K562 (cell line): ENCODE data around the gene VPS13D. TPM values are rescaled to one million over a fixed set of nuclear protein-coding genes. Genes with fewer than 3 reads are reported as not detected.

ENCODE experiments used
- ATAC-seq: fragments of 200-7000 bp; cut with Tn5 transposase; 3 replicates; pipeline ENCODE4 v1.9.1; 2020; ENCODE audit warnings: moderate library complexity
- BruUV-seq: library from RNA; stranded (reverse); fragments of 400-500 nt; replicated peaks from 2 replicates; lab custom pipeline; 2021; lab: Mats Ljungman, UMichigan
- CTCF ChIA-PET: fragments of 300-600 bp; formaldehyde crosslinking; extraction: SDS; loops from one replicate; lab custom pipeline; 2021; ENCODE audit warnings: low intra/inter-chr PET ratio; lab: Yijun Ruan, JAX
- POLR2A ChIA-PET: fragments of 300-600, 350-650 bp; sonication (Branson Sonifier 250); formaldehyde crosslinking; extraction: SDS; loops from one replicate; lab custom pipeline; 2021; ENCODE audit warnings: antibody characterized with exemption, inconsistent platforms; lab: Yijun Ruan, JAX
- DNase-seq, 4 experiments: peaks; one replicate each; pipeline versions ENCODE4 v3.0.0 to v3.0.0-alpha.2; 2011 to 2018; ENCODE audit warnings: low spot score in 3 of 4, mixed read lengths in 3 of 4; ENCODE audit errors: extremely low read depth in 1 of 4
- FAIRE-seq: peaks from 2 replicates; lab custom pipeline; 2011; peaks lifted over from hg19 to GRCh38; lab: Jason Lieb, UNC
- H2AFZ ChIP-seq: 2 replicates; pipeline ENCODE4 v1.6.0; 2011; ENCODE audit warnings: low read depth, low read length, control low read depth, inconsistent platforms
- H3K27ac ChIP-seq: fragments of 200-600 bp; 3 replicates; pipeline ENCODE4 v1.8.0; 2011; ENCODE audit warnings: low read depth, mild to moderate bottlenecking, control low read depth, inconsistent platforms, low read length, moderate library complexity, mixed read lengths; ENCODE audit errors: extremely low read depth
- H3K27me3 ChIP-seq, 2 experiments: fragments of 300-600 bp in 1 of 2; 2 replicates in 1 of 2; 3 replicates in 1 of 2; pipeline versions ENCODE4 v1.6.0 to v1.8.0; 2011; ENCODE audit warnings: inconsistent platforms in 2 of 2, low read length in 2 of 2, mild to moderate bottlenecking in 1 of 2, mixed read lengths in 1 of 2, moderate library complexity in 1 of 2; ENCODE audit not compliant: control insufficient read depth in 2 of 2, insufficient read depth in 2 of 2
- H3K36me3 ChIP-seq: fragments of 300-600 bp; 3 replicates; pipeline ENCODE4 v1.8.0; 2011; ENCODE audit warnings: mild to moderate bottlenecking, low read length, inconsistent platforms; ENCODE audit not compliant: control insufficient read depth, insufficient read depth
- H3K4me1 ChIP-seq, 2 experiments: fragments of 200-600 bp in 1 of 2; replicated peaks in 1 of 2; 2 replicates in 1 of 2; 3 replicates in 1 of 2; pipeline versions ENCODE4 v1.5.1 to v1.8.0; 2011; ENCODE audit warnings: inconsistent platforms in 2 of 2, low read length in 2 of 2, mild to moderate bottlenecking in 1 of 2, mixed read lengths in 1 of 2, moderate library complexity in 1 of 2; ENCODE audit not compliant: control insufficient read depth in 2 of 2, insufficient read depth in 2 of 2
- H3K4me2 ChIP-seq: 2 replicates; pipeline ENCODE4 v1.6.1; 2011; ENCODE audit warnings: low read length, control low read depth, inconsistent platforms, mixed read lengths; ENCODE audit not compliant: insufficient read depth
- H3K4me3 ChIP-seq: fragments of 200-600 bp; sonication (generic), shearing (Covaris generic); 2 replicates; pipeline ENCODE4 v1.5.1; 2016; ENCODE audit warnings: control low read depth, inconsistent platforms
- H3K79me2 ChIP-seq: fragments of 200-600 bp; 3 replicates; pipeline ENCODE4 v1.8.0; 2011; ENCODE audit warnings: low read length, inconsistent platforms; ENCODE audit not compliant: control insufficient read depth, insufficient read depth
- H3K9ac ChIP-seq, 2 experiments: 2 replicates each; pipeline versions ENCODE4 v1.6.0 to v1.6.1; 2011; ENCODE audit warnings: low read depth in 2 of 2, low read length in 2 of 2, control low read depth in 1 of 2, inconsistent platforms in 1 of 2, mild to moderate bottlenecking in 1 of 2, mixed read lengths in 1 of 2; ENCODE audit not compliant: insufficient read depth in 1 of 2
- H3K9me1 ChIP-seq: one replicate; pipeline ENCODE4 v1.6.0; 2011; ENCODE audit warnings: inconsistent platforms, mild to moderate bottlenecking, low read length, moderate library complexity; ENCODE audit not compliant: control insufficient read depth, insufficient read depth
- H3K9me3 ChIP-seq: replicated peaks from 2 replicates; pipeline ENCODE4 v1.5.1; 2011; ENCODE audit warnings: low read depth, low read length, inconsistent platforms; ENCODE audit not compliant: control insufficient read depth, insufficient read depth
- H4K20me1 ChIP-seq: replicated peaks from 2 replicates; pipeline ENCODE4 v1.6.1; 2011; ENCODE audit warnings: low read length, inconsistent platforms, mixed read lengths; ENCODE audit not compliant: control insufficient read depth, insufficient read depth
- GTF2E2 ChIP-seq: fragments of 200-800 bp; sonication (Bioruptor generic); IDR thresholded peaks from 2 replicates; pipeline ENCODE4 v1.6.1; 2016; ENCODE audit warnings: missing genetic modification characterization, missing compliant biosample characterization
- HEY1 ChIP-seq: fragments of 250-450 bp; sonication (Bioruptor Pico); IDR thresholded peaks from 2 replicates; pipeline ENCODE4 v1.5.0; 2020; ENCODE audit warnings: mild to moderate bottlenecking, moderate library complexity, borderline replicate concordance
- HOXB6 ChIP-seq: fragments of 250-450 bp; sonication (Bioruptor Pico); IDR thresholded peaks from 2 replicates; pipeline ENCODE4 v1.5.1; 2022; ENCODE audit warnings: mild to moderate bottlenecking, borderline replicate concordance
- WGBS: fragments of 100-300 bp; shearing (Covaris generic); methylation state at CpG from one replicate; pipeline ENCODE4 v1.1.6; 2016; ENCODE audit warnings: low coverage, mixed read lengths; ENCODE audit not compliant: insufficient coverage; ENCODE audit errors: missing lambda C conversion rate; 5-methylcytosine and 5-hydroxymethylcytosine counted together
- in situ Hi-C: fragments of 300-500 bp; cut with MboI; formaldehyde crosslinking; loops from 4 replicates; pipeline ENCODE4 v1.15.0; 2018; ENCODE audit warnings: inconsistent platforms, mixed read lengths
- intact Hi-C: fragments of 100-400 bp; cut with micrococcal nuclease; formaldehyde crosslinking; loops from 2 replicates; pipeline ENCODE4 v1.14.2; 2022
- polyA plus RNA-seq, 8 experiments: library from polyadenylated mRNA; depleted of rRNA in 4 of 8; stranded (reverse) in 5 of 8; unstranded in 3 of 8; fragments of >200 nt; fragmentation: Nextera tagmentation in 2 of 8; fragmentation: Illumina TruSeq in 1 of 8; extraction: Ambion mirVana in 2 of 8; extraction: Trizol in 1 of 8; gene quantifications; 2 replicates each; pipeline versions ENCODE4 v1.2.1 to v1.2.3, GENCODE V29; 2011 to 2014; ENCODE audit warnings: inconsistent platforms in 1 of 8, missing spikeins in 1 of 8
- total RNA-seq, 7 experiments: library from RNA; depleted of rRNA in 6 of 7; stranded (reverse); fragments of >200 nt in 6 of 7; fragmentation: Illumina TruSeq in 2 of 7; extraction: Trizol in 2 of 7; gene quantifications; 2 replicates each; pipeline versions ENCODE4 v1.2.1 to v1.2.3, GENCODE V29; 2011 to 2021; ENCODE audit warnings: low replicate concordance in 1 of 7
- TF ChIP-seq, protein P1 (sequence below): fragments of 450-650 bp; formaldehyde crosslinking; IDR thresholded peaks from 2 replicates; pipeline ENCODE4 v1.4.0; 2022; ENCODE audit warnings: missing genetic modification characterization
- TF ChIP-seq, protein P2 (sequence below): fragments of 450-650 bp; formaldehyde crosslinking; conservative IDR thresholded peaks from 2 replicates; pipeline ENCODE4 v1.4.0; 2022; ENCODE audit warnings: mild to moderate bottlenecking, missing genetic modification characterization
- TF ChIP-seq, protein P3 (sequence below): IDR thresholded peaks from 2 replicates; pipeline ENCODE4 v1.6.1; 2016; ENCODE audit warnings: missing genetic modification characterization, missing compliant biosample characterization
- TF ChIP-seq, protein P4 (sequence below): fragments of 250-450 bp; sonication (Bioruptor Pico); IDR thresholded peaks from 2 replicates; pipeline ENCODE4 v1.4.0; 2020; ENCODE audit warnings: mild to moderate bottlenecking

VPS13D gene
- total and polyA plus RNA-seq, 9 of the 15 experiments (the other 6 are each of a cell fraction or from before 2014, with no cell fraction given) = 6.1 to 51.5 (median 38.5) TPM

DNA sequence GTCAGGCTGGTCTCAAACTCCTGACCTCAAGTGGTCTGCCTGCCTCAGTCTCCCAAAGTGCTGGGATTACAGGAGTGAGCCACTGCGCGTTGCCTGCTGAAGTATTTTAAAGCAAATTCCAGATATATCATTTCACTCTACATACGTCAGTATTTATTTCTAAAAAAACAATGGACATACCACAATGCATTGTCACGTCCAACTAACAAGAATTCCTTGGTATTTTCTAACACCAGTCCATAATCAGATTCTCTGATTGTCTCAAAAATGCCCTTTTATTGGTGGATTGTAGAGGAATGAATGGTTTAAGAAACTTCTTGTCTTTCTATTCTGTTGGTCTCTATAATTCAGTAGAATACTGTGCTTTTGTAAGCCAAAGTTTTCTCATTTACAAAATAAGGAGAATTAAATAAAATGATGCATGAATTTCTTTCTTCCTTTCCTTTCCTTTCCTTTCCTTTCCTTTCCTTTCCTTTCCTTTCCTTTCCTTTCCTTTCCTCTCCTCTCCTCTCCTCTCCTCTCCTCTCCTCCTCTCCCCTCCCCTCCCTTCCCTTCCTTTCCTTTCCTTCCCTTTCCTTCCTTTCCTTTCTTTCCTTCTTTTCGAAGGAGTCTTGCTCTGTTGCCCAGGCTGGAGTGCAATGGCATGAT is 55.8 kb downstream of the VPS13D start:
- Histone ChIP-seq H3K79me2 (peaks cover 24% of the 10 kb centered on the region; the same call in 2 of the 3 replicates), H3K9ac (no peak overlapping the region), H4K20me1 (peaks cover 6% of the 10 kb centered on the region), H3K4me2 (no peak overlapping the region), H3K4me1 (no peaks in the 10 kb centered on the region), H3K27ac (no peak overlapping the region), H3K4me3 (no peak overlapping the region), H3K27me3 (no peaks in the 10 kb centered on the region), H3K36me3 (peaks cover 74% of the 10 kb centered on the region), H3K9me3 (no peaks in the 10 kb centered on the region), H3K9me1 (no peaks in the 10 kb centered on the region), H2AFZ (no peak overlapping the region)
- POLR2A ChIA-PET = interaction anchor here (2.1 kb wide), 1 partner anchor 10 kb away, joined by 6 read pairs; no protein-coding TSS in a partner anchor
- WGBS = 90% methylated on average over 5 of the region's 5 CpGs
- FAIRE-seq (no peak), ATAC-seq (no peak), DNase-seq (no peak)
- BruUV-seq = no TSS peak
- in situ Hi-C loops (no loop called here), intact Hi-C loops (no loop called here)
- CTCF ChIA-PET = interaction anchor here (0.5 kb wide), 1 partner anchor 325 kb away, joined by 3 read pairs; no protein-coding TSS in a partner anchor
- TF ChIP-seq, protein P1, sequence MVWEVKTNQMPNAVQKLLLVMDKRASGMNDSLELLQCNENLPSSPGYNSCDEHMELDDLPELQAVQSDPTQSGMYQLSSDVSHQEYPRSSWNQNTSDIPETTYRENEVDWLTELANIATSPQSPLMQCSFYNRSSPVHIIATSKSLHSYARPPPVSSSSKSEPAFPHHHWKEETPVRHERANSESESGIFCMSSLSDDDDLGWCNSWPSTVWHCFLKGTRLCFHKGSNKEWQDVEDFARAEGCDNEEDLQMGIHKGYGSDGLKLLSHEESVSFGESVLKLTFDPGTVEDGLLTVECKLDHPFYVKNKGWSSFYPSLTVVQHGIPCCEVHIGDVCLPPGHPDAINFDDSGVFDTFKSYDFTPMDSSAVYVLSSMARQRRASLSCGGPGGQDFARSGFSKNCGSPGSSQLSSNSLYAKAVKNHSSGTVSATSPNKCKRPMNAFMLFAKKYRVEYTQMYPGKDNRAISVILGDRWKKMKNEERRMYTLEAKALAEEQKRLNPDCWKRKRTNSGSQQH (CRISPR knock-in tag) = 0 out of 2 replicates have a peak, but pooled peaks have one; percentile 44
- TF ChIP-seq, protein P2, sequence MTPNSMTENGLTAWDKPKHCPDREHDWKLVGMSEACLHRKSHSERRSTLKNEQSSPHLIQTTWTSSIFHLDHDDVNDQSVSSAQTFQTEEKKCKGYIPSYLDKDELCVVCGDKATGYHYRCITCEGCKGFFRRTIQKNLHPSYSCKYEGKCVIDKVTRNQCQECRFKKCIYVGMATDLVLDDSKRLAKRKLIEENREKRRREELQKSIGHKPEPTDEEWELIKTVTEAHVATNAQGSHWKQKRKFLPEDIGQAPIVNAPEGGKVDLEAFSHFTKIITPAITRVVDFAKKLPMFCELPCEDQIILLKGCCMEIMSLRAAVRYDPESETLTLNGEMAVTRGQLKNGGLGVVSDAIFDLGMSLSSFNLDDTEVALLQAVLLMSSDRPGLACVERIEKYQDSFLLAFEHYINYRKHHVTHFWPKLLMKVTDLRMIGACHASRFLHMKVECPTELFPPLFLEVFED (CRISPR knock-in tag) = 0 out of 2 replicates have a peak, but pooled peaks have one; percentile 52
- TF ChIP-seq HOXB6 (no peak), HEY1 (CRISPR knock-in tag) (no peak), GTF2E2 (tag) (no peak)
- TF ChIP-seq, protein P3, sequence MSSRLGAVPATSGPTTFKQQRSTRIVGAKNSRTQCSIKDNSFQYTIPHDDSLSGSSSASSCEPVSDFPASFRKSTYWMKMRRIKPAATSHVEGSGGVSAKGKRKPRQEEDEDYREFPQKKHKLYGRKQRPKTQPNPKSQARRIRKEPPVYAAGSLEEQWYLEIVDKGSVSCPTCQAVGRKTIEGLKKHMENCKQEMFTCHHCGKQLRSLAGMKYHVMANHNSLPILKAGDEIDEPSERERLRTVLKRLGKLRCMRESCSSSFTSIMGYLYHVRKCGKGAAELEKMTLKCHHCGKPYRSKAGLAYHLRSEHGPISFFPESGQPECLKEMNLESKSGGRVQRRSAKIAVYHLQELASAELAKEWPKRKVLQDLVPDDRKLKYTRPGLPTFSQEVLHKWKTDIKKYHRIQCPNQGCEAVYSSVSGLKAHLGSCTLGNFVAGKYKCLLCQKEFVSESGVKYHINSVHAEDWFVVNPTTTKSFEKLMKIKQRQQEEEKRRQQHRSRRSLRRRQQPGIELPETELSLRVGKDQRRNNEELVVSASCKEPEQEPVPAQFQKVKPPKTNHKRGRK (tag) = peak; percentile 45; the same call in 1 of the 2 replicates
- TF ChIP-seq, protein P4, sequence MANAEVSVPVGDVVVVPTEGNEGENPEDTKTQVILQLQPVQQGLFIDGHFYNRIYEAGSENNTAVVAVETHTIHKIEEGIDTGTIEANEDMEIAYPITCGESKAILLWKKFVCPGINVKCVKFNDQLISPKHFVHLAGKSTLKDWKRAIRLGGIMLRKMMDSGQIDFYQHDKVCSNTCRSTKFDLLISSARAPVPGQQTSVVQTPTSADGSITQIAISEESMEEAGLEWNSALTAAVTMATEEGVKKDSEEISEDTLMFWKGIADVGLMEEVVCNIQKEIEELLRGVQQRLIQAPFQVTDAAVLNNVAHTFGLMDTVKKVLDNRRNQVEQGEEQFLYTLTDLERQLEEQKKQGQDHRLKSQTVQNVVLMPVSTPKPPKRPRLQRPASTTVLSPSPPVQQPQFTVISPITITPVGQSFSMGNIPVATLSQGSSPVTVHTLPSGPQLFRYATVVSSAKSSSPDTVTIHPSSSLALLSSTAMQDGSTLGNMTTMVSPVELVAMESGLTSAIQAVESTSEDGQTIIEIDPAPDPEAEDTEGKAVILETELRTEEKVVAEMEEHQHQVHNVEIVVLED (CRISPR knock-in tag) = no peak
